Muscle layer of duodenum (tissue), 2 donors: ENCODE results near the gene ONECUT3.

Source experiments
- H3K27ac ChIP-seq: one replicate; pipeline ENCODE4 v1.7.0; 2013; ENCODE audit warnings: mild to moderate bottlenecking, low read length
- H3K27me3 ChIP-seq: one replicate; pipeline ENCODE4 v1.7.0; 2013; ENCODE audit warnings: low read depth, mild to moderate bottlenecking, control low read depth, low read length
- H3K36me3 ChIP-seq, 2 donors: one replicate each; pipeline ENCODE4 v1.7.0; 2013; ENCODE audit warnings: low read length in 2 of 2, control low read depth in 1 of 2, mild to moderate bottlenecking in 1 of 2; ENCODE audit not compliant: insufficient read depth in 2 of 2, control insufficient read depth in 1 of 2
- H3K4me1 ChIP-seq, 2 donors: one replicate each; pipeline ENCODE4 v1.7.0; 2013; ENCODE audit warnings: low read length in 2 of 2, mild to moderate bottlenecking in 2 of 2, control low read depth in 1 of 2, moderate library complexity in 1 of 2; ENCODE audit not compliant: insufficient read depth in 2 of 2, control insufficient read depth in 1 of 2
- H3K4me3 ChIP-seq, 2 donors: one replicate each; pipeline ENCODE4 v1.7.0; 2013; ENCODE audit warnings: low read length in 2 of 2, low read depth in 1 of 2, mild to moderate bottlenecking in 1 of 2
- H3K9me3 ChIP-seq, 2 donors: one replicate each; pipeline ENCODE4 v1.7.0; 2013; ENCODE audit warnings: low read length in 2 of 2, control low read depth in 1 of 2, mild to moderate bottlenecking in 1 of 2; ENCODE audit not compliant: control insufficient read depth in 1 of 2
- donor health status: healthy.

Gene ONECUT3

GRCh38 chr19:1751367-1752008 is 1.8 kb upstream of the ONECUT3 start:
- Histone ChIP-seq H3K9me3 (no peaks in the 10 kb centered on the region), H3K27ac (no peak overlapping the region), H3K4me3 (no peak overlapping the region), H3K36me3 (no peaks in the 10 kb centered on the region), H3K27me3 (peaks cover 69% of the 10 kb centered on the region), H3K4me1 (peaks cover 0 to 50% of the 10 kb centered on the region in 2 donors)

GRCh38 chr19:1752009-1752756 is 1.1 kb upstream of the ONECUT3 start:
- Histone ChIP-seq H3K27me3 (peaks cover 67% of the 10 kb centered on the region), H3K36me3 (no peaks in the 10 kb centered on the region), H3K4me3 (no peak overlapping the region), H3K27ac (no peak overlapping the region), H3K9me3 (no peaks in the 10 kb centered on the region), H3K4me1 (peaks cover 0 to 49% of the 10 kb centered on the region in 2 donors)

- Histone ChIP-seq H3K4me1 (peaks cover 0 to 44% of the 10 kb centered on the region in 2 donors), H3K27ac (no peak overlapping the region), H3K9me3 (no peaks in the 10 kb centered on the region), H3K4me3 (no peak overlapping the region), H3K36me3 (no peaks in the 10 kb centered on the region), H3K27me3 (peaks cover 62% of the 10 kb centered on the region)
Measured at GRCh38 chr19:1754018-1754635, 821 bp downstream of the ONECUT3 start.

- Histone ChIP-seq H3K27me3 (peaks cover 65% of the 10 kb centered on the region), H3K27ac (no peak overlapping the region), H3K36me3 (no peaks in the 10 kb centered on the region), H3K4me1 (peaks cover 0 to 37% of the 10 kb centered on the region in 2 donors), H3K4me3 (no peak overlapping the region), H3K9me3 (no peaks in the 10 kb centered on the region)
Measured at GRCh38 chr19:1754636-1755466, 1.5 kb downstream of the ONECUT3 start.

GRCh38 chr19:1755467-1756171 is 2.3 kb downstream of the ONECUT3 start:
- Histone ChIP-seq H3K27me3 (peaks cover 61% of the 10 kb centered on the region), H3K4me1 (peaks cover 0 to 29% of the 10 kb centered on the region in 2 donors), H3K36me3 (no peaks in the 10 kb centered on the region), H3K27ac (no peak overlapping the region), H3K4me3 (no peak overlapping the region), H3K9me3 (no peaks in the 10 kb centered on the region)

- Histone ChIP-seq H3K27me3 (peaks cover 54% of the 10 kb centered on the region), H3K9me3 (no peaks in the 10 kb centered on the region), H3K27ac (no peak overlapping the region), H3K4me3 (no peak overlapping the region), H3K36me3 (no peaks in the 10 kb centered on the region), H3K4me1 (peaks cover 0 to 29% of the 10 kb centered on the region in 2 donors)
Measured at GRCh38 chr19:1756264-1756663, 3.0 kb downstream of the ONECUT3 start.

GRCh38 chr19:1756705-1757465 is 3.6 kb downstream of the ONECUT3 start:
- H3K9me3 ChIP-seq, result no peaks in the 10 kb centered on the region
- no peak overlapping the region for H3K27ac ChIP-seq
- no peaks in the 10 kb centered on the region for H3K36me3 ChIP-seq
- H3K27me3 ChIP-seq, result peaks cover 54% of the 10 kb centered on the region
- peaks cover 0 to 29% of the 10 kb centered on the region in 2 donors for H3K4me1 ChIP-seq
- H3K4me3 ChIP-seq, result no peak overlapping the region

GRCh38 chr19:1757468-1758230 is 4.3 kb downstream of the ONECUT3 start:
- Histone ChIP-seq H3K36me3 (no peaks in the 10 kb centered on the region), H3K27ac (no peak overlapping the region), H3K4me3 (no peak overlapping the region), H3K27me3 (peaks cover 51% of the 10 kb centered on the region), H3K4me1 (peaks cover 0 to 29% of the 10 kb centered on the region in 2 donors), H3K9me3 (no peaks in the 10 kb centered on the region)

- H3K27ac ChIP-seq, result no peak overlapping the region
- no peaks in the 10 kb centered on the region for H3K36me3 ChIP-seq
- peaks cover 0 to 29% of the 10 kb centered on the region in 2 donors for H3K4me1 ChIP-seq
- no peaks in the 10 kb centered on the region for H3K9me3 ChIP-seq
- H3K4me3 ChIP-seq, result no peak overlapping the region
- peaks cover 48% of the 10 kb centered on the region for H3K27me3 ChIP-seq
Measured at GRCh38 chr19:1758231-1758577, 4.9 kb downstream of the ONECUT3 start.
